ENCODE results near the gene MON1A. TPM values are rescaled to one million over a fixed set of nuclear protein-coding genes. Genes with fewer than 3 reads are reported as not detected.
A peak's percentile ranks its signal among the peaks of the same experiment; 100 is the strongest.
"Not testable (repeated sequence)": the region's sequence is repeated elsewhere in the genome, so short reads cannot be mapped to it uniquely, and the experiment has no call there.

Gene MON1A
- total RNA-seq, 2 experiments from 2014 or later, result 0.85 to 1.3 TPM

GRCh38 chr3:49940667-49941249 is 11.1 kb upstream of the MON1A start:
- H3K27ac ChIP-seq (ENCODE audit: low read depth in 1 of 2, low read length in 2 of 2), result peak overlapping the region; percentile 96 to 98
- H3K9me3 ChIP-seq (ENCODE audit: control insufficient read depth in 1 of 2, insufficient read depth in 1 of 2, low read length in 2 of 2), result no peaks in the 10 kb centered on the region
- ATAC-seq (ENCODE audit: poor library complexity) (no peak), DNase-seq (peak in 1 of 14 experiments; percentile 4)
- peaks cover 32% of the 10 kb centered on the region for H3K36me3 Mint-ChIP-seq (ENCODE audit: low read depth)
- H3K36me3 ChIP-seq (ENCODE audit: insufficient read depth, low read length), result peaks cover 5% of the 10 kb centered on the region
- H3K27me3 ChIP-seq (ENCODE audit: control insufficient read depth in 1 of 2, insufficient read depth in 2 of 2, low read length in 2 of 2), result no peaks in the 10 kb centered on the region
- intact Hi-C loops (cut with DNase I, micrococcal nuclease), result loop anchor here in 1 of 2 experiments (1.0 to 5.0 kb wide), 4 partner anchors 11 to 352 kb away; partner anchors contain the start of genes IFRD2, MON1A, MST1R and RBM5
- peak overlapping the region; percentile 88 for H3K4me3 ChIP-seq (ENCODE audit: low read length)
- ChIA-PET CTCF (interaction anchor here (0.8 to 1.4 kb wide), 3 partner anchors 11 to 138 kb away, joined by 5 to 8 read pairs (median 6); partner anchors contain the start of gene MON1A), POLR2A (interaction anchor here (0.8 to 3.2 kb wide), 10 partner anchors 11 to 1559 kb away, joined by 3 to 42 read pairs (median 4); partner anchors contain the start of genes DCAF1, INKA1, IP6K1 and MON1A)
- H3K27me3 Mint-ChIP-seq, result no peaks in the 10 kb centered on the region
- H3K4me1 ChIP-seq (ENCODE audit: insufficient read depth, low read length), result peaks cover 26% of the 10 kb centered on the region
- H3K27ac Mint-ChIP-seq, result peak overlapping the region; percentile 97
- H3K9me3 Mint-ChIP-seq, result no peaks in the 10 kb centered on the region
- H3K4me3 Mint-ChIP-seq, result peak overlapping the region; percentile 95
- peaks cover 34% of the 10 kb centered on the region for H3K4me1 Mint-ChIP-seq (ENCODE audit: low read depth)
- TF ChIP-seq CTCF (IDR thresholded peaks at IDR 0.05), result no peak

- H3K36me3 Mint-ChIP-seq (ENCODE audit: low read depth), result peaks cover 27% of the 10 kb centered on the region
- POLR2A ChIA-PET, result interaction anchor here (0.6 to 3.2 kb wide), 15 partner anchors 10 to 1560 kb away, joined by 3 to 42 read pairs (median 4); partner anchors contain the start of genes DCAF1, HYAL3, INKA1 and IP6K1
- peaks cover 34% of the 10 kb centered on the region for H3K4me1 Mint-ChIP-seq (ENCODE audit: low read depth)
- CTCF ChIA-PET, result interaction anchor here (0.8 to 1.4 kb wide), 4 partner anchors 10 to 268 kb away, joined by 5 to 8 read pairs (median 6); partner anchors contain the start of gene MON1A
- intact Hi-C loops (cut with DNase I, micrococcal nuclease), result loop anchor here (1.0 to 10.0 kb wide), 6 partner anchors 11 to 915 kb away; partner anchors contain the start of genes IFRD2 (in 1 of the 2), IMPDH2 (in 1 of the 2), MON1A (in 1 of the 2) and MST1R (in 1 of the 2)
- H3K27ac ChIP-seq (ENCODE audit: low read depth in 1 of 2, low read length in 2 of 2), result peak within 1 kb of the TSS; percentile 96 to 98
- peaks cover 5% of the 10 kb centered on the region for H3K36me3 ChIP-seq (ENCODE audit: insufficient read depth, low read length)
- H3K4me3 ChIP-seq (ENCODE audit: low read length), result peak within 1 kb of the TSS; percentile 88
- DNase-seq (peak; percentile 86 to 98 (median 92)), ATAC-seq (ENCODE audit: poor library complexity) (peak; percentile 97)
- peaks cover 26% of the 10 kb centered on the region for H3K4me1 ChIP-seq (ENCODE audit: insufficient read depth, low read length)
- no peak for TF ChIP-seq CTCF (IDR thresholded peaks at IDR 0.05)
- H3K9me3 ChIP-seq (ENCODE audit: control insufficient read depth in 1 of 2, insufficient read depth in 1 of 2, low read length in 2 of 2), result no peaks in the 10 kb centered on the region
- H3K9me3 Mint-ChIP-seq, result no peaks in the 10 kb centered on the region
- H3K27me3 Mint-ChIP-seq, result no peaks in the 10 kb centered on the region
- no peaks in the 10 kb centered on the region for H3K27me3 ChIP-seq (ENCODE audit: control insufficient read depth in 1 of 2, insufficient read depth in 2 of 2, low read length in 2 of 2)
- H3K4me3 Mint-ChIP-seq, result peak within 1 kb of the TSS; percentile 95
- peak within 1 kb of the TSS; percentile 97 for H3K27ac Mint-ChIP-seq
These were observed 10.5 kb upstream of the MON1A start, which contains the start of gene RBM6 for GRCh38 chr3:49939858-49940666. TSS of gene RBM6 (plus strand) at chr3:49940150. CDS start at chr3:49962642, 22,492 bp downstream.

- Histone ChIP-seq H3K27me3 (ENCODE audit: control insufficient read depth in 1 of 2, insufficient read depth in 2 of 2, low read length in 2 of 2) (no peaks in the 10 kb centered on the region), H3K9me3 (ENCODE audit: control insufficient read depth in 1 of 2, insufficient read depth in 1 of 2, low read length in 2 of 2) (no peaks in the 10 kb centered on the region), H3K4me1 (ENCODE audit: insufficient read depth, low read length) (peaks cover 23% of the 10 kb centered on the region), H3K4me3 (ENCODE audit: low read length) (no peak overlapping the region), H3K36me3 (ENCODE audit: insufficient read depth, low read length) (peaks cover 2% of the 10 kb centered on the region), H3K27ac (ENCODE audit: low read depth in 1 of 2, low read length in 2 of 2) (no peak overlapping the region)
- ChIA-PET CTCF (interaction anchor here (1.0 kb wide), 1 partner anchor 8 kb away, joined by 3 read pairs; no protein-coding TSS in a partner anchor), POLR2A (no interaction called here)
- Mint-ChIP-seq H3K27me3 (no peaks in the 10 kb centered on the region), H3K36me3 (ENCODE audit: low read depth) (peaks cover 13% of the 10 kb centered on the region), H3K27ac (no peak overlapping the region), H3K4me3 (no peak overlapping the region), H3K9me3 (no peaks in the 10 kb centered on the region), H3K4me1 (ENCODE audit: low read depth) (peaks cover 19% of the 10 kb centered on the region)
- peak in 1 of 14 experiments; percentile 7 for DNase-seq
- intact Hi-C loops (cut with DNase I, micrococcal nuclease), result loop anchor here (5.0 to 10.0 kb wide), 2 partner anchors 80 to 912 kb away; partner anchors contain the start of genes IMPDH2 (in 1 of the 2), NDUFAF3 (in 1 of the 2) and TRAIP (in 1 of the 2)
- ATAC-seq (ENCODE audit: poor library complexity), result no peak
- TF ChIP-seq CTCF (IDR thresholded peaks at IDR 0.05), result no peak
These were observed 7.5 kb upstream of the MON1A start for GRCh38 chr3:49937090-49937489.

- H3K36me3 Mint-ChIP-seq (ENCODE audit: low read depth); H3K27me3 ChIP-seq (ENCODE audit: control insufficient read depth in 1 of 2, insufficient read depth in 2 of 2, low read length in 2 of 2); POLR2A ChIA-PET; H3K4me3 ChIP-seq (ENCODE audit: low read length); H3K4me3 Mint-ChIP-seq; H3K27me3 Mint-ChIP-seq; H3K9me3 ChIP-seq (ENCODE audit: control insufficient read depth in 1 of 2, insufficient read depth in 1 of 2, low read length in 2 of 2); ATAC-seq (ENCODE audit: poor library complexity); DNase-seq; H3K36me3 ChIP-seq (ENCODE audit: insufficient read depth, low read length); H3K27ac Mint-ChIP-seq; H3K9me3 Mint-ChIP-seq; H3K27ac ChIP-seq (ENCODE audit: low read depth in 1 of 2, low read length in 2 of 2): not testable (repeated sequence)
- H3K4me1 ChIP-seq (ENCODE audit: insufficient read depth, low read length), result peaks cover 20% of the 10 kb centered on the region
- CTCF ChIA-PET, result interaction anchor here (0.6 kb wide), 1 partner anchor 29 kb away, joined by 3 read pairs; no protein-coding TSS in a partner anchor
- intact Hi-C loops (cut with DNase I, micrococcal nuclease), result loop anchor here in 1 of 2 experiments (10.0 kb wide), 1 partner anchor 907 kb away; the partner anchor contains the start of genes IMPDH2 and NDUFAF3
- H3K4me1 Mint-ChIP-seq (ENCODE audit: low read depth), result peaks cover 27% of the 10 kb centered on the region
These were observed 2.7 kb upstream of the MON1A start for GRCh38 chr3:49932281-49932680.

Data from CD4-positive, alpha-beta T cell (primary cell).